GM04503 (cell line): ENCODE measurements around the gene AJAP1.
A peak's percentile ranks its signal among the peaks of the same experiment; 100 is the strongest.

Experiments used
- DNase-seq: peaks from one replicate; pipeline ENCODE4 v3.0.0-alpha.2; 2012; ENCODE audit warnings: low read depth

The AJAP1 gene

GRCh38 chr1:4657960-4658541, 3.6 kb downstream of the AJAP1 start:
- DNase-seq: no peak

DNA sequence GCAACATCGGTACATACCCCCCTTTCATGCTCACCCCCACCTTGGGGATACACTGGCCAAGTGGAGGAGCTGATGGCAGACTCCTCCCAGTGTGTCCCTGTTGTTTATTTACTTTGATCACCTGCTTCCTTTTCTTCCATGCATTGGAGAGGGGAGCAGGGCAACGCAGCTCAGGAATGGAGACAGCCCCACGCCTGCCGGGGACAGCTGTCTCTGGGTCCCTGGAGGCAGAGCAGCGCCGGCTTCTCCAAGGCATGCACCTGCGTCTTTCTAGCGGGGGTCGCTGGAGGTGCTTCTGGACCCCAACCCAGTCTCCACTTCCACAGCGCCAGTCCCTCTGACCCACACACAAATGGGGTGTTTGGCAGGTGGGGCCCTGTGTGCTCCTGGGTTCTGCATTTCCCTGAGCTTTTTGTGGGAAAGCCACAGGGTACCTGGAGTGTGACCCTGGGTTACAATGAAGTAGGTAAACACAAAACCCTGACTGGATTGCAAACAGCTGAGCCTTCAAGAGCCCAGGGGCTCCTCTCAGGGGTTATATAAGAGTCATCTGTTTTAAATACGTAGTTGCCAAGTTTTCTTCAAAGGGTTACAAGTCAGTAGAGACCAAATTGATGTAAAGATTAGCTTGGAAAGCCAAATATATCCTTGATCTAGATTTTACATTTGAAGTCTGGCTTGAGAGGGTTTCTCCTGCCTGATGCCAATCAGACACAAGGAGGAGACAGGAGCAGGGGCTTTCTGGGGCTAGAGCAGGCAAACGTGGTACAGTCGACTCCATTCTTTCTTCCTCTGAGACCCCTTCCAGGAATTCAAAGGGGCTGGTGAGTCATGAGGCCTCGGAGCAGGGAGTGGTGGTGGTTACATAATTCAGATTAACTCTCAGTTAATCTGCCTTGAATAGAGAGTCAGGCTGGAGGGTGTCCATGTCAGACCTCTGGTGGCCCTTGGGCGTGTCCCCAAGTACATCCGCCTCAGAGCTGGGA, 4.5 kb downstream of the AJAP1 start:
- DNase-seq: no peak

DNA sequence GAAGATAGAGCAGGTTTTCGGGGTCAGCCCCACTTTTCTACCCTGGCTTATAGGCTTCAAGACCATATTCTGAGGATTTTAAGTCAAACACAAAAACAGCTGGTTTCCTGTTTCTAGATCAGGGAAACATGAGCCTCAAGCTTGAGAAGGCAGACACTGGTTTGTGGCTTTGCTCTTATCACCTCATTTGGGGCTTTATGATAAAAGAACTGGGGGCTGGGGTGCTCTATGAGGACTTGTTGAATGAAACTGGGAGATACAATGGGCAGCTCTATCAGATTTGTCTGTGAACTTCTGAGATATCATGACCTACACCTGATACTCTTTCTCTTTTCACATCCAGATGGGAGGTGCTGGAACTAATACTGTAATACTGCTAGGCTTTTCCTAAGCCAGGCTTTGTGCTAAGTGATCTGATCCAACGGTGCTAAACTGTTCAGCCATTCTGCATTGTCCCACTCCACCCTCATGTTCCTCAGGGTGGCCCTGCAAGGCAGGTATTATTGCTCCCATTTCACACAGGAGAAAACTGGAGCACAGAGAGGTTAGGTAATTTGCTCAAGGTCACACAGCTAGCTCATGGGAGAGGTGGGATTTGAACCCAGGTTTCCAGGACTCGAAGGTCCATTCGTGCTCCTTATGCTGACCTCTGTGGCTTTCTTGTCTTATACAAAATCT, 6.6 kb downstream of the AJAP1 start:
- no peak for DNase-seq

DNA sequence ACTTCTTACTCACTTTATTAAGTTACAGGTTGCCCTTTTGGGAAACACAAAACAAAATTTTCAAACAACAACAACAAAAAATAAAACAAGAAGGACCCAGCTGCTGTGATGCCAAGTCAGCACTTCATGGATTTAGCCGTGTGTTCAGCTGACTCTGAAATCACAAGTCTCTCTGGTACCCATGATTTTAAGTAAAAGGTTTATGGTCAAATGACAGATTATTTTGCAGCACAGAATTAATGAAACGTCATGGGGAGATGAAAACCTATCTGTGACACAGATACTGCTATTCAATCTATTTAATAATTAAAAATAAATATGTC, 7.1 kb downstream of the AJAP1 start:
- DNase-seq: no peak

DNA sequence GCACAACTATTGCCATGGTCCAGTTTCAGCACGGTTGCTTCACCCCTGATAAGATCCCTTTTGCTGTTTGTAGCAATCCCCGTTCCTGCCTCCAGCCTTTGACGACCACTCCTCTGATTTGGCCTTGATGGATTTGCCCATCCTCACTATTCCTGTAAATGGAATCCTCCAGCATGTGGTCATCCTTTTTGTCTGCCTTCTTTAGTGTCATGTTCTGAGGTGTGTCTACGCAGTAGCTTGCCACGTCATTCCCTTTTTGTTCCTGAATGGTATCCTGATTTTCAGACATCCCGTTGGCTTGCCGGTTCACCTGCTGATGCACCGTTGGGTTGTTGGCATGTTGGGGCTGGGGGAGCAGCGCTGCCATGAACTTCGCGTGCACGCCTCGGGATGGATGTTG, 7.8 kb downstream of the AJAP1 start:
- DNase-seq: no peak

GRCh38 chr1:4662723-4663122, 8.3 kb downstream of the AJAP1 start:
- no peak for DNase-seq

DNA sequence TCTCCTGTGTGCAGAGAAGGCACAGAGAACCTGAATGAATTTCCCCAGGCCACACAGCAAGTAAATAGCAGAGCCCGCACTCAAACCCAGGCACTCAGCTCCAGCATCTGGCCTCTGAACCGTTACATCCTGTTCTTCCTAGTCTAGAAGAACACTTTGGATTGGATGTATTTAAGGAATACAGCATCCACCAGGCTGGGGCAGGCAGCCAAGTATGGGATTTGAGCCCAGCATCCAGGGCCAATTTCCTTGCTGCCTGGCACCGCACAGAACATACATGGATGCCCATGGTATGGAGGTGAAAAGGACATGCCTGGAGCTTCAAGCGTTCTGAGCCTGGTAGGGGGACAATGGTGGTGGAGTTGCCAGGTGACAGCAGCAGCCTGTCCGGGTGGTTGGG, 9.7 kb downstream of the AJAP1 start:
- no peak for DNase-seq

GRCh38 chr1:4664606-4665005, 10.2 kb downstream of the AJAP1 start:
- no peak for DNase-seq

DNA sequence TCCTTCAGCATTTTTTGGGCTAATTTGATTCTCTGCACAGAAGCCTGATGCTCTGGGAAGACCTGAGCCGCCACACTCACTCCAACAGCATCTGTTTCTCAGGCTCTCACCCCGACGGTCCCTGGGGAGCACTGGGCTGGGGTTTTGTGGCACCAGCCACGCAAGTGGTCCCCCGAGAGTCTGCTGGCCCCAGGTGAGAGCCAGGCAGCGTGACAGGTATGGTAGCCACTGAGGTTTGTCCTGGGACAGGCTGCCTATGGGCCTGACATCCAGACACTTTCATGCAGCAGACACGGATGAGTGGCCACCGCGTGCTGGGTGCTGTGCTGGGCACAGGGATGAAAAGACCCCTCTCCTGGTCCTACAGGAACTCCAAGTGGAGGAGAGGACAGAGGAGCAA, 11.0 kb downstream of the AJAP1 start:
- no peak for DNase-seq

- DNase-seq: peak; percentile 29
Observed at GRCh38 chr1:4666683-4667082, 12.3 kb downstream of the AJAP1 start.

- peak; percentile 77 for DNase-seq
Observed at GRCh38 chr1:4668743-4669700, 14.6 kb downstream of the AJAP1 start.

DNA sequence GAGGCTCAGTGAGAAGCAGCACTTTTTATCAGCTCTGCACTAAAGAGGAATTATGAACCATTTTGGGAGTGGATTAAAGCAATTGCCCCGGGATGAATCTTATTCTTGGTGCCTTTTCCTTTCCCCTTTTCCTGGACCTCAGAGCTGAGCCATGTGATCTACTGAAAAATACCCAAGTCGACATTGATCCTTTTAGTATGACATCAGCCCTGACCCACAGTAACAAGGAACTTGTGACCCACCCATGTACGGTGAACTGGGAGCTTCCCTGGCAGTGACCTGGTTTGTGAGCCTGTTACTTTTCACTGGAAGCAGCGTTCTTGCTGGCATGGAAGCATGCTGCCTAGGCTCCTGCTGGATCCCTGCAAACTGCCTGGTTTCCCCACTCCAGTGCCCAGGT, 15.9 kb downstream of the AJAP1 start:
- DNase-seq: no peak

GRCh38 chr1:4671828-4672227, 17.4 kb downstream of the AJAP1 start:
- DNase-seq: no peak

DNA sequence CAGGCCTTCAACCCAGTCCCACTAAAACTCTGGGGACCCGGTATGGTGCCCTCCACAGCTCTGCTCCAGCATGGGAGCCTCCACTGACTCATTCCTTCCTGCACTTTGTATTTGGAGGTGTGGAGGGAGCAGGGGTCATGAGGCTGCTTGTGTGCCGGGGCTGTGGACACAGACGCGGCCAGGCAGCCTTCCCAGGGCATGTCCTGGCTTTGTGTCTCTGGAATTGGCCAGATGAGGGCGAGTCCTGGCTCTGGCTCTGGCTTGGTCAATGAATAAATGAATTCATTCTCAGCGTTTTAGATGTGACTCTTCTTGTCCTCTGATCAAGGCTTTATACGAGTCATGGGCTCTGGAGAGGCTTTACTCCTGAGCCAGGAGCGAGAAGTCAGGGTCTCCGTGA, 19.1 kb downstream of the AJAP1 start:
- no peak for DNase-seq

- DNase-seq: no peak
Observed at GRCh38 chr1:4674117-4674516, 19.7 kb downstream of the AJAP1 start.

DNA sequence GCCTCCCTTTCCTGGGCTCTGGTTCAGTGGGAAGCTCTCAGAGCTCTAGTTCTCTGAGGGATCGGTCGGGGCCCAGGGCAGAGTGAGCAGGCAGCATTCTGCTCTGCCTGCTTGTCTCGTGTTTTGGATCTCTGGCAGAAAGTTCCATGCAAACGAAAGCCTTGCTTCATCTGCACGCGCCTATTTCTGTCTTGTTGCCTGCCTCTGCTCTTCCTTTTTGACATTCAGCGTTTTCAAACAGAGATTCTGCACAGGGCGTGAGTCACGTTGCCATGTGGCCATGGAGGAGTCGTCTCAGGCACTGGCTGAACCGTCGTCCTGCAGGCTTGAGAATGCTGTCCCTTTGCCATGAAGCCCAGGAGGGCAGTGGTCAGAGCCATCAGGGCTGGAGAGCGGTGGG, 20.3 kb downstream of the AJAP1 start:
- DNase-seq: no peak

DNA sequence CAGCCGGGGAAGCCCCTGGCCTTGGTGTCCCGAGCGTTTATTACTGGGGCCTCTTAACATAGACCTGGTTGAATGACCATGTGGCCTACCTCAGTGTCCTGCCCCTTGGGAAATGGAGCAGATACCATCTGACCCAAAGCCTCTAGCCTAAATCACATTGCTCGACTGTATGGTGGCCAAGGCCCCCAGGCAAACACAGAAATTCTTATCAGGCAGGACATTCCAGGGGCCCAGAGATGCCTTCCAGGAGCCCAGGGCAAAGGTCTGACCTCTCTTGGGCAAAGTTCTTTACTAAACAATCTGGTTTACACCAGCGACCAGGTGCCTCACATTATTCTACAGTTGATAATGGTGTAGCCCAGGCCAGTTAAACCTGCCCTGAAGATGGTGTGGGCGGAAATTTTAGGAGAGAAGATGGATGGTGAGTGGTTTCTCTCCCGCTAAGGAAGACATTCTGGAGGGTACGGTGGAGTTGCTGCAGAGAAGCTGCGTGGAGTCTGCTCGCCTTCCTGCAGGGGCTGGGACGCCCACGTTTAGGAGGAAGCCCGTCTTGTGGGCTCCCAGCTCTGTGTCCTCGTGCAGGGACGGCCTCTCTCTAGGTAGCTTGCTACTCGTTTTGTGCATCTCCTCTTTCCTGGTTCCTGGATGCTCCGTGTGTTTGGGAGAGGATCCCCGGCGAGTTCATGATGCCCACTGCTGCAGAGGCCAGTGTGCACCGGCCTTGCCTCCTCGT, 21.2 kb downstream of the AJAP1 start:
- DNase-seq: no peak

- DNase-seq: no peak
Observed at GRCh38 chr1:4676253-4676652, 21.8 kb downstream of the AJAP1 start.

DNA sequence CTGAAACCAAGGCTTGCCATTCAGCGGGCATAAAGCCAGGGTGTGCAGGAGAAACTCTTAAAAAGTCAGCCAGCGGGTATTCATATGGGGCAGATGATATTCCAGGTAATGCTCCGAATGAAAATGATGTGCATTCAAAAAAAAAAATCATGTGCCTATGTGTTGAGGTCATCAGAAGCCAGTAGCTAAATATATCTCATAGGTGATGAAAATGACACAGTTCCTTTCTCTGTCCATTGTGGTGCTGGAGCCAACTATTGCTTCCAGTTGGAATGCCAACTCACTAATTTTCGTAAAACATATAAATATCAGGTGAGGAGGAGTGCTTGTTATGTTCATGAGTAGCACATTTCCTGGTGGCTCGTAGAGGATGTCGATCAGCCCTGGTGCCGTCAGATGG, 23.2 kb downstream of the AJAP1 start:
- DNase-seq: no peak

DNA sequence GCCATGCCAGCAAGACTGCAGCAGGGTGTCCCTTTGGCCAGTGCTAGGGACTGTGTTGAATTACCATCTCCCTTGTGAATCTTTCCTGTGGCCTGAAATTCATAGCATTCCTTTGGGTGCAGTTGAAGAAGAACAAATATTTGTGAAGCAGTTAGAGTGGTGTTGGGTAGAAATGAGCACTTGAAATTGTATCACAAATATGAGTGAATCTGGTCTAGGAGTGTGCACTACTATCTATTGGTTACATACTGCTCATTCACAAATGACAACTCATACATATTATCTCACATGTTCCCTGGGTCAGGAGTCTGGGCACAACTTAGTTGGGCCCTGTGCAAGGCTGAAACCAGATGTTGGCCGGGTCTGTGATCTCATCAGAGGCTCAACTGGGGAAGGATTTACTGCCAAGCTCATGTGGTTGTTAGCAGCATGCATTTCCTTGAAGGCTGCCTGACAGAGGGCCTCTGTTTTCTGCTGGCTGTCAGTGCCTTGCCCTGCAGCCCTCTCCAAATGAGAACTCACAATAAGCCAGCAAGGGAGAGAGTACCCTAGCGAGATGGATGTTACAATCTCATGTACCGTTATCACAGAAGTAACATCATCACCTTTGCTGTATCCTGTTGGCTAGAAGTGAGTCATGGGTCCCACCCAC, 23.8 kb downstream of the AJAP1 start:
- DNase-seq: no peak

DNA sequence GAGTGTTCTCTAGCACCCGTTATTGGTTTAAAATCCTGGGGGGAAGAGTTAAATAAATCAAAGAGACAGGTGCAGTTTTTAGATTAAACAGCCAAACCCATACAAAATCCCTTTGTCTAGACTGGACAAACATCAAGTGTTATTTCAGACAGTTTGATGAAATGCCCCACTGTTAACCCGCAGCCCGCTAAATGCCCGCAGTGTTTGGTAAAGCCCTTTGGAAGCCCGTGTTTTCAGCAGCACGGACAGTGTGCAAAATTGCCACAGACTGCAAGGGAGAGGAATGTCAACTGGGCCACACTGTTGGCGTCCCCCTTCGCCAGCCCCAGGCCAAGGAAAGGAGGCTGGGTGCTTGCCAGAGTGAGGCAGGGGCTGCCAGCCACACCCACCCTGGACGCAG, 26.6 kb downstream of the AJAP1 start:
- DNase-seq: no peak
